C1 segment of cervical spinal cord (tissue), 14 donors: Measurements from ENCODE around the gene VPS35L.

Experiments used
- DNase-seq, 14 donors: peaks; one replicate each; lab custom pipeline; 2025; lab: John Stamatoyannopoulos, UW

VPS35L gene

DNA sequence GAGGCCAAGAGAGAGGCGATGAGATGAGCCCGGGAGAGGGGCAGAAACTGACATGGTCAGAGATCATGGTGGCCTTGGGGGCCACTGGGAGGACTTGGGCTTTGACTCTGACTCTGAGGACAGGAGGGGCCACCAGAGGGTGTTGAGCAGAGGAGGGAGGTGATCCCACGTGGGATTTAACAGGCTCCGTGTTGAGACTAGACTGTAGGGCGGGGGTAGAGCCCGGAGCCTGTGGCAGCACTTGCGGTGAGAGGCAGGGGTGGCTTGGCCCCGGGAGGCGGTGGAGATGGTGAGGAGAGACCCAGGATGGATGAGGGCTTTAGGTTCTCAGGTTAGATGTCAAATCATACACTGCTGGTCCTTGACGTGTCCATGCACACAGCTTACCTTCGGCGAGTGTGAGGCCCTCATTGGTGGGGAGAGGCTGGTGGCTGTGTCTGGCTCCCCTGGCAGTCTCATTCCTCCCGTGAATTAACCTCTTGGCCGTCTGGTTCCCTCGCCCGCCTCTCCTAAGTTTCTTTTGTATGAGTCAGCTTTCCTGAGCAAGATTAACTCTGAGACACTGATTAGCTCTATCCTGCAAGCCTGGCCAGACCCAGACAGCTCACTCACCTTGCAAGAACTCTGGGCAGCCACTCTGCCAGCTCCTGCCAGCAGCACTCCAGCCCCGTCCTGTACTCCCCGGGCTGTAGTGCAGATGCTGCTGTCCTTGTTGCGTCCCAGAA, 39.7 kb downstream of the VPS35L start:
- no peak for DNase-seq

DNA sequence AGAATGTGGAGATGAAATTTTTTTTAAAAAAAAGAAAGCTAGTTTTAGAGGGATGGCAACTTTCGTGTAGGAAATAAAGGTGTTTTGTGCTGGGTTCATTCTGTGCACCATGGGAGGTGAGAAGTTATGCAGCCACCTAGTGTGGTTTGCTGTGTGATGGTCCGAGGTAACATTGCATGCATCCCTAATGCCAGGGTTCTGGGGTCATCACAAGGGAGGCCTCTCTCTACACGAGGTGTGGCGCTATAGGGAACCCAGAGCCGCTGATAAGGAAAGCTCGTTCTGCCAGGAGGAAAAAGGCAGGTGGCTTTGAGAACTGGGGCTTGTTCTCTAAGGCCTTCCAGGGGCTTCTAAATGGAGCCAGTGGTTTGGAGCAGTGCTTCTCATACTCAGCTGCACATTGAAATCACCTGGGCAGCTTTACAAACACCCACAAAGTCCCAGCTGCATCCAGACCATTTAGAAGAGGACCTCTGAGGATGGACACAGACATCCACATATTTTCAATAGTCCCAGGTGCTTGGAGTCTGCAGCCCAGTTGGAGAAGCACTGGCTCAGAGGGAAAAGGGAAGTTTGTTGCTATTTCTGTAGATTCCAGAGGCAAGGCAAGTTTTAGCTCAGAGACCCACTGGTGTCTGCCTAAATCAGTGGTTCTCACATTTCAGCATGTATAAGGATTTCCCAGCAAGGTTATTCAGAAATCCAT, 43.5 kb downstream of the VPS35L start:
- no peak for DNase-seq

- DNase-seq: no peak
Observed at GRCh38 chr16:19599968-19600716, 44.6 kb downstream of the VPS35L start.

DNA sequence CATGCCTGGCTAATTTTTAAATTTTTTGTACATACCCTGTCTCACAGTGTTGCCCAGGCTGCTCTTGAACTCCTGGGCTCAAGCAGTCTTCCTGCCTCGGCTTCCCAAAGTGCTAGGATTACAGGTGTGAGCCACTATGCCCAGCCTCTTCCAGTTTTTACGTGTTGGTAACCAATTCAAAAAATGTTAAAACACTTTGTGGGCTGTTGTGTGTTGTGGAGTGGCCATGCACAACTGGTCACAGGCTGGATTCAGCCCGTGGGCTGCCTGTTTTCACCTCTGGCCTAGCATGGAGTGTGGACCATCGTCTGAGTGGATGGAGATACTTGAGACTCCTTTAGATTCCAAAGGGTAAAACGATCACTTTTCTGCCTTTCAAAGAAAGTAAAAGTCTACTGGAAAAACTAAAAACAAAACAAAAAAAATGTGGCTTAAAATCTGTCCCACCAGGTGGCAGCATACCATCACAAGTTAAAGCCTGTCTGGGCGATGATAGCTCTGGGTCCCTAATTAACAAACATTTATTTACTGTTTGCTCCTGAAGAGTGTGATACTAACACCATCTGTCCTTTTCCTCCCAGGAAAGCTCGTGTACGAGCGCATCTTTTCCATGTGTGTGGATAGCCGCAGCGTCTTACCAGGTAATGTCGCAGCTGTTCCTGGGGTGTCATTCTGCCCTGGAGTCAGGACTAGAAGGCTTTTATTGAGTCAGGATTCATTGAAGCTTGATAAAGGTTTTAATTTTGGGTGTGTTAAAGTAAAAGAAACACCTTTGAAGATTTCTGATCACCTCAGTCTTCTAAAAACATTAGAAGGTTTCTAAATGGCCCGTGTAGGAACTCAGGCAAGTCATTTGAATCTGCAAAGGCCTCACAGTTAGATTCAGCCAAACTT, 45.8 kb downstream of the VPS35L start:
- DNase-seq: peak in 8 of 14 donors; percentile 16 to 56 (median 29)

DNA sequence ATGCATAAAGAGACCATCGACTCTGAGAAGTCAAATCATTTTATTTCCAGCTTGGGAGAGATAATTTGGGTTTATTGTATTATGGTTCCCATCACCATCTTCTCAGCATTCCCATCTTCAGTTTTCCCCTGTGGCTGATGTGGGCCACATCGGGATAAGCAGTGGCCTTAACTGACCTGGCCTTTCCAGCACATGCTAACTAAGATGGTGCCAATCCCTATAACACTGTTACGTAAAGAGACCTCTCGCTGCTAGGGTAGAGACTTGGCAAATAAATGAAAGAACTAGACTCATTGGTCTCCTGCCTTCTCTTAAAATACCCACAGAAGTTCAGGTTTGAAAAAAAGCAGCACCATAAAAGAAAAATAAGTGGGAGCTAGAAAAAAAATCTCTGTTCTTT, 49.4 kb downstream of the VPS35L start:
- DNase-seq: no peak

- DNase-seq: no peak
Observed at GRCh38 chr16:19605701-19606100, 50.2 kb downstream of the VPS35L start.

DNA sequence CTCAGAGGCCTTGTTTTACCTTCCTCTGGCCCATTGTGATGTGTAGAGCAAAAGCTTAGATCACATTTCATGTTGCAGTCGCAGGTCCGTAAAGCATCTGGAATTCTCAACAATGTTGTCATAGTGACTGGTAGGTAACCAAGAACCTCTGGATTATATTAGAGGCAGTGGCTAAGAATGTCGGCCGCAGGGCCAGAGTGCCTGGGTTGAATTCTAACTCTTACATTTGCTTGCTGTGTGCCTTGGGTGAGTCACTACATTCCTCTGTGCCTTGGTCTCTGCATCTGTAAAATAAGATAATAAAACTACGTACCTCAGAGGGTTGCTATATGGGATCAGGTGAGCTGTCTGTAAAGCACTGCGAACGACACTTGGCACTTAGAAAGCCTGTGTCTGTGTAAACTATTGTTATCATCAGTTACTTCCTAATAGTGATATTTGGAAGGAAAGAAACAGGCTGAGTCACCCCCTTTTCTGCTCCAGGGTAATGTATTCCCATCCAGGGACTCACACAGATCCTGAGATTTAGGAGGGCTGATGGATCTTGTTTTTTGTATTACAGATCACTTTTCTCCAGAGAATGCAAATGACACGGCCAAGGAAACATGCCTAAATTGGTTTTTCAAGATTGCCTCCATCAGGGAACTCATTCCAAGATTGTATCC, 52.2 kb downstream of the VPS35L start:
- no peak for DNase-seq

- no peak for DNase-seq
Observed at GRCh38 chr16:19609359-19609758, 53.9 kb downstream of the VPS35L start.

DNA sequence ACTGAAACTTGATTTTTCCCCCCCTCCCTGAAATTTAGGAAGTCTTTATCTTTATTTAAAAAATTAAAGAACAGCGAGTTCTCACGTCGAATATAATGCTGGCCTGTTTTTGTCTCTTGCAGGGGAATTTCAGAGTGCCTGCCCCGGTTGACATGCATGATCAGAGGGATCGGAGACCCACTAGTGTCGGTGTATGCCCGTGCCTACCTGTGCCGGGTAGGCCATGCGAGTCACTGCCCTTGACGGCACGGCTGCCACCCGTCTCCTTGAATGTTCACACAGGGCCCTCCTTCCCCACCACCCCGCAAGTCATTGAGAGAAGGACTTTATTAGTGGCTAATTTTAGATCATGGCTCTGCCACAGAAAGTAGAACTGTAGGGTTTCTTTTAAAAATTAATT, 54.7 kb downstream of the VPS35L start:
- no peak for DNase-seq

GRCh38 chr16:19613834-19614233, 58.3 kb downstream of the VPS35L start:
- no peak for DNase-seq

DNA sequence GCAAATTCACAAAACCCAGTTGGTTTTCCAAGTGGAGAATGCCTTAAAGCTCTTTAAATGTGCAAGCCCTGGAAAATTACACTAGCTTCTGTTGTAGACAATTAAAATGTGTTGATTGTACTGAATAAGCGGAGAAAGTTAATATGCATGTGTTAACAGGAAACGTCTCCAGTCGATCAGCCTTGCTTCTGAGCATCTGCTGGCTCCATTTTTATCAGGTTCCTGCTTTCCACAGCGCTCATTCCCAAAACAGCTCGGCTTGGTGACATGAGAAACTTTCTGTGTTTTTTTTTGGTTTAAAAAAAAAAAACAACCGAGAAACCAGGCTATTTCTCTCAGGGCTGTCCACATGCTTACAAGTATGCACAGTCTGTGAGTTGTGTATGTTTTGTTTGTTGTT, 60.7 kb downstream of the VPS35L start:
- DNase-seq: no peak

GRCh38 chr16:19618876-19619275, 63.4 kb downstream of the VPS35L start:
- DNase-seq: no peak

DNA sequence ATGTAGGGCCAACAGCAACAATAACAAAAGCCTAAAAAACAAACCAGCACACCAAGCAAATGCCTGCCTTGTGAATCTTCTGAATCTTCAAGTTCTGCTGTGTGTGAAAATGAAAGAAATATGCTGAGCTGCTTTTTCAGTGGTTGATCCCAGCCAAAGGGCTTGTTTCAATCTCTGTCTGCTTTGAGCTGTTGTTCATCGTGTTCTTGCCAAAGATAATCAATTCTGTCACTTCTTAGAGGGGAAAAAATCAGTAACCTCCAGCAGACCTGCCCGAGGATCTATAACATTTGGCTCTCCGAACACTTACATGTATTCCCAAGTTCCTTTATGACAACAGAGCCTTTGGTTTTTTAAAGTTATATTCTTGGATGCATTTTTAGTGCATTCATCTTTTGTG, 65.9 kb downstream of the VPS35L start:
- no peak for DNase-seq

- no peak for DNase-seq
Observed at GRCh38 chr16:19625039-19625438, 69.5 kb downstream of the VPS35L start.

GRCh38 chr16:19636436-19637267, 81.1 kb downstream of the VPS35L start:
- no peak for DNase-seq

DNA sequence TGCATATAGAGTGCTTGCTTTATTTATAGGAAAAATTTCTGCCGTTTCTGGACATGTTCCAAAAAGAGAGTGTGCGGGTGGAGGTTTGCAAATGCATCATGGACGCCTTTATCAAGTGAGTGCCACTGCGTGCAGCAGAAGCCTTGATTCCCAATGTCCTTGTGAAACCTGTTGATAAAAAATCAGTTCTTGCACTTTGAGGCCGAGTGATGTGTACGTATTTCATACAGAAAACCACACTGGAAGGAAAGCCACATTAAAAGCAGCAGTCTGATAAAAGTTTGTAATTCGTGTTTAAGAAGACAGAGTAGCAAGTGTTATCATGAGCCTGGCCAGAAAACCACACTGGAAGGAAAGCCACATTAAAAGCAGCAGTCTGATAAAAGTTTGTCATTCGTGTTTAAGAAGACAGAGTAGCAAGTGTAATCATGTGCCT, 84.5 kb downstream of the VPS35L start:
- DNase-seq: no peak

DNA sequence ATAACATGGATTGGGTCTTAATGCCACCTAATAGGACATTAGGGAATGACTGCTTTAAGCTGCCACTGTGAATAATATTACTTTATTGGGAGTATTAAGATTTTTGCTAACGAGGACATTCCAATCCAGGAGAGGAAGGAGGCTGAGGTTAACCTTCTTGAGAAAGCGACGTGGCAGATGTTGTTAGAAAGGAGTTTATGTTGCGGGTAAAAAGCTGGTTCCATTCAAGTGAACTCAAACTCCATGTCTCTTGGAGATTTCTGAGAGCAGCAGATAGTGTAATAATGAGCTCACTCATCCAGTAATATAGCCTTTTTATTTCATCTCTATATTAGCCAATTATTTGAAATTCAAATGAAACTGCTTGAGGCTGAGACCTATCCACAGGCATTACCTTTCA, 87.0 kb downstream of the VPS35L start:
- DNase-seq: no peak

DNA sequence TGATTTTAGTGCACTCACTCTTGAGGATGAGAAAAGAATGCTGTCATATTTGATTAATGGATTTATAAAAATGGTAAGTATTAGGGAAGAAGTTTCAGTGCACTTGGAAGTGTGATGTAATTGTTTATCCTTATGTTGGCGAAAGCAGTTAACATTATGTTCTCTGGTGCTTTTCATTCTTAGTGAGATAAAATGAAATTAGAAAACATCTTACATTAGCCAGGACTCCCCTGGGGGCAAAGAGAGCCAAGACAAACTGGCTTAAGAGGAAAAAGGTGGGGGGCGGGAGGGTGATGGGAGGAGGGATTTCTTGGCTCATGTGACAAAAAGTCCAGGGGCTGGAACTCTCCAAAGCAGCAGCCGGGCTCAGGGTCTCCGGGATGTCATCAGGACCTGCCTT, 89.4 kb downstream of the VPS35L start:
- no peak for DNase-seq

- no peak for DNase-seq
Observed at GRCh38 chr16:19645557-19645981, 90.1 kb downstream of the VPS35L start.

- DNase-seq: no peak
Observed at GRCh38 chr16:19649980-19650379, 94.5 kb downstream of the VPS35L start.
